Activated T-cell treated with anti-CD3 and anti-CD28 coated beads, Interleukin-2, amount 50 U/mL, for 4 hours (primary cell): ENCODE data around the gene EI24. TPM values are rescaled to one million over a fixed set of nuclear protein-coding genes. Genes with fewer than 3 reads are reported as not detected.

Experiments
- ATAC-seq, 2 donors: fragments of 200-7000 bp; cut with Tn5 transposase; one replicate each; pipeline ENCODE4 v1.10.0; 2021
- DNase-seq: peaks from one replicate; pipeline ENCODE4 v3.0.0-alpha.2; 2020
- H3K27me3 Mint-ChIP-seq: one replicate; pipeline ENCODE4 v1.8.0; 2021; ENCODE audit warnings: low read depth, mixed read lengths
- H3K36me3 Mint-ChIP-seq: one replicate; pipeline ENCODE4 v1.8.0; 2022; ENCODE audit warnings: mixed read lengths; ENCODE audit not compliant: insufficient read depth
- H3K4me1 Mint-ChIP-seq: one replicate; pipeline ENCODE4 v1.8.0; 2021; ENCODE audit warnings: low read depth, mixed read lengths
- H3K4me3 Mint-ChIP-seq: one replicate; pipeline ENCODE4 v1.8.0; 2021; ENCODE audit warnings: mild to moderate bottlenecking, moderate library complexity, mixed read lengths
- H3K9me3 Mint-ChIP-seq: one replicate; pipeline ENCODE4 v1.8.0; 2021; ENCODE audit warnings: mixed read lengths
- total RNA-seq, 3 donors: library from RNA; stranded (reverse); gene quantifications; one replicate each; pipeline ENCODE4 v1.2.1, GENCODE V29; 2021

EI24 gene
- total RNA-seq, 3 donors from 2014 or later = 53.8 to 61.9 (median 57.2) TPM

DNA sequence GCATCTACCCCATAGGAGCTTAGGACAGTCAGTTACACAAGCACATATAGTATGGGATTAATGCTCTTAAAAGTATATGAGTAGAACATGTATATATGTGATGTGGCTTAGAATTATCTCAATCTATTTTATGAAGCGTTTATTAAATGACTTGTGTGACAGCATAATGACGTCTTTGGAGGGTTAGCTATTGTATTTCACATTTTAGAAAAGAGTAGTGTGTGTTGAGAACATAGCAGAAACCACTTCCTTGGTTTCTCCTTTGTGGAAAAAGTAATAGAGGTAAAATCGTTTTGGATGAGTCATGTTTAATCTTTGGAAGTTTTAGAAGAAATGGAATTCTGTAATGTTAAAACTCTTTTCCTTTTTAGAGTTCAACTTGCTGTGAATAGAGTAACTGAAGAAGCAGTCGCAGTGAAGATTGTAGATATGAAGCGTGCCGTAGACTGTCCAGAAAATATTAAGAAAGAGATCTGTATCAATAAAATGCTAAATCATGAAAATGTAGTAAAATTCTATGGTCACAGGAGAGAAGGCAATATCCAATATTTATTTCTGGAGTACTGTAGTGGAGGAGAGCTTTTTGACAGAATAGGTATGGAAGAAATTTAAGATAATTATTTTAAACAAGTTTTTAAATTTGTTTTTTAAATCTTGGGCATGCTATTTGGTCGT lies 58.1 kb downstream of the EI24 start:
- Mint-ChIP-seq H3K27me3 (no peaks in the 10 kb centered on the region), H3K4me3 (peak overlapping the region; percentile 97), H3K4me1 (peaks cover 17% of the 10 kb centered on the region), H3K9me3 (no peaks in the 10 kb centered on the region), H3K36me3 (peaks cover 6% of the 10 kb centered on the region)
- no peak for ATAC-seq
- no peak for DNase-seq

Other genes starting within 250 kb of the EI24 start
- 1 to 10 TPM; 1.1 to 2.0 (median 1.5) TPM for gene FEZ1, start 73.2 kb upstream of the EI24 start, total RNA-seq
- gene STT3A, start 23.4 kb downstream of the EI24 start, total RNA-seq = 100 to 1,000 TPM; 124 to 148 (median 141) TPM
- 100 to 1,000 TPM in 2 of 3 donors, 10 to 100 TPM in 1; 93.4 to 134 (median 108) TPM for gene CHEK1, start 55.7 kb downstream of the EI24 start, total RNA-seq
- not detected for gene ACRV1, start 111.4 kb downstream of the EI24 start, total RNA-seq
- gene PATE1, start 176.8 kb downstream of the EI24 start, total RNA-seq = not detected
- not detected for gene PATE2, start 209.4 kb downstream of the EI24 start, total RNA-seq
- gene PATE3, start 218.7 kb downstream of the EI24 start, total RNA-seq = not detected